Umbilical cord (tissue), 2 donors: ENCODE results near the gene RAMACL. TPM values are rescaled to one million over a fixed set of nuclear protein-coding genes. Genes with fewer than 3 reads are reported as not detected.

ENCODE experiments used
- DNase-seq: peaks from one replicate; pipeline ENCODE4 v3.0.0-alpha.2; 2015; ENCODE audit warnings: low spot score
- total RNA-seq: library from RNA; depleted of rRNA; stranded (reverse); fragments of >200 nt; gene quantifications from one replicate; pipeline ENCODE4 v1.2.3, GENCODE V29; 2014; ENCODE audit warnings: low replicate concordance; ENCODE audit not compliant: insufficient read depth

RAMACL gene
- total RNA-seq, 1 donor from 2014 or later = 13.2 TPM

DNA sequence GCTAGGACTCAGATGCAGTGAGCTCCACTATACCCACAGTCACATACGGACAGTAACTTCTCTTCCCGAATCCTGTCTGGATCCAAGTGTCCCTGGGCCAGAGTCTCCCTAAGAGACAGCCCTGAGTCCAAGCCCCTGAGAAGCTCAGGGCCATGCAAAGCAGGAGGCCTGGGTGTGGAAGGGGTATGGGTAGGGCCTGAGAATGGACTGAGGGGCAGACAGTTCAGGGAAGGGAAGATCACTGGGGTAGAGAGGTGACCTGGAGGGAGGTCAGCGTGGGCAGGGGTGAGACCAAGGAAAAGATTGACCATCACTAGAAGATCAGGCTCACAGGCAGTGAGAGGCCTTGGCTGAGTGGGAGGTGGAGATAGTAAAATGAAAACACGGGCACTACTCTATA lies 31.8 kb upstream of the RAMACL start:
- no peak for DNase-seq

DNA sequence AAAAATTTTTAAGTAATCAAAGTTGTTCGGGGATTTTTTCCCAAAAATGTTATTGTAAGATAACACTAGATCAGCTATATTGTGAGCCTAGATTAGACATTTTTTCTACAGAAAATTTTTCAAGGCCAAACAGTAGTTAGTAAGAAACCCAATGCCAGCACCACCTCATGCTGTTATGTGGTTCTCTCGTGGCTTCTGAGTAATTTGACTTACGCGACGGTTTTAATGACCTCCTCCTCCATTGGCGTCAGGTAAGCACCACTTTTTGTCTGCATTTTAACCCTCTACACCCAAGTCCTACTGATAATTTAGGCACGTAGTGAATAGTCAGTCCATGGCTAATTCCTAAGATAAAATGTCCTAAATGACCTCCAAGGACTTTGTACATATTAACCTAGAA lies 30.9 kb upstream of the RAMACL start:
- no peak for DNase-seq

DNA sequence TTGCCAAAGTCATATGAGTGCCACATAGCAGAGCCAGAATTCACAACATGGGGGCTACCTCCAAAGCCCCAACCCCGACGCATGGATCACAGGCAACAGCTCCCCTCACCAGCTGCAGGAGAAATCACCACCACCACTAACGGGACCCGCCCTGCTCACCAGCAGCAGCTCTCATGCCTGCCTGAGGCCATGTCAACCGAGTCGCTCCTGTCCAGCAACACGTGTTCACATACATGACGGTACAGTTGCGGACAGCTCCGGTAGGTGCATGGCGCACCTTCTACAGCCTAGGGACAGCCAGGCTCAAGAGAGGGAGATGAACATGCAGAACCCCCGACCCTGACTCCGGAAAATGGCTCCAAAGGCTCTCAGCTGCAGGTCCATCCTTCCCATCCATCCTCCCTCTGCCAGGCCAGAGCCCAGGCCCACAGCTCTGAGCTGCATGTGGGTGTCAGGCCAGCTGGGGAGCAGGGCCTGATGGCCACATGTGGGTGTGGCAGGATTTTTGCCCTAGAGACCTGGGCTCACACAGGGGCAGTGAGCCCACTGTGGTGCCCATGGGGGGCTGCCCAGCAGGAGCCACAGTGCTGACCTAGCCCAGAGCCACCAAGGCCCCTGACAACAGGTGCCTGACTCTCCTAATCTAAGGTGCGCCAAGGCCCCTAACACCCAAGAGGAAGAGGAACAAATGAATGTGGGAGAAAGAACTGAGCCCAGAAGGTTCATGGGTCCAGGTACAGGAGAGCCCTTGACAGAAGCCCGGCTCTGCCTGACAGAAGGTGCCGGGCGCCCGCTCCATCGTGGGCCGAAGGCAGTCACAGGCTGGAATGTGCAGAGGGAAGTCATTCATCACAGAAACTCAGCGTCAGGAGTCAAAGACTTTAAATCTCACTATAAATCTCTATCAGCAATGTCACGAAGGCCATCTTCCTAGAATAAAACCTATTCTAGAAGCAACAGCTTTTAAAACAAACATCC lies 30.1 kb upstream of the RAMACL start:
- DNase-seq = no peak

- DNase-seq = no peak
Measured at GRCh38 chr6:166615059-166615770, 28.7 kb upstream of the RAMACL start.

DNA sequence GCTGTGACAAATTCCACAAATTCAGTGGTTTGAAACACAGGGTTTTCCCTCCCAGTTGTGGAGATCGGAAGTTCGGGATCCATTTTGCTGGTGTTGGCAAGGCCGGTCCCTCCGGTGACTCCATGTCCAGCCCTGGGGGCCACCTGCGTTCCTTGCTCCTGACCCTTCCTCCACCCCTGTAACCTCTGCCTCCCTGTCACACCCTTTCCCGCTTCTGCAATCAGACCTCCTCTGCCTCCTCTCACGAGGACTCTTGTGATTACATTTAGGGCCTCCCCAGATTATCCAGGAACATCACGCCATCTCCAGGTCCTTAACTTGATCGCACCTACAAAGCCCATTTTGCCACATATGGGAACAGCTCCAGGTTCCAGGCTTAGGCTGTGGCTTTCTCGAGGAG lies 28.1 kb upstream of the RAMACL start:
- DNase-seq = no peak

DNA sequence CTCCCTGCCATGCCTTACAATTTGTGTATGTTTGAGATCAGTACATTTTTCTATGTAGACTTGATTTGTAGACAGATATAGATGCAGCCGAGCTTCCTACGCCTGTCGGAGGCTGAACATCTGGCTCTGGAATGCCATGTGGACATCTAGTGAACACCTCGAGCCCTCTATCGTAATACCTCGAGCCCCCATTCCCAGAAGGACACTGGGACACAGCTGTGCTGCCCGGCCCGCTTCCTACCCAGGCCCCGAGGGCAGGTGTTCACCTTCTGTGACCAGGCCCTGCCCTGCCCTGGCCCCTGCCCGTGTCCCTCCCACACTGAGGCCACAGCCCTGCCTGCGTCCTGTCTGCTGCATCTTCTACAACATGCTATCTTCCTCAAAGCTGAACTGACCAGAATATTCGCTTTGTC lies 27.7 kb upstream of the RAMACL start:
- no peak for DNase-seq

DNA sequence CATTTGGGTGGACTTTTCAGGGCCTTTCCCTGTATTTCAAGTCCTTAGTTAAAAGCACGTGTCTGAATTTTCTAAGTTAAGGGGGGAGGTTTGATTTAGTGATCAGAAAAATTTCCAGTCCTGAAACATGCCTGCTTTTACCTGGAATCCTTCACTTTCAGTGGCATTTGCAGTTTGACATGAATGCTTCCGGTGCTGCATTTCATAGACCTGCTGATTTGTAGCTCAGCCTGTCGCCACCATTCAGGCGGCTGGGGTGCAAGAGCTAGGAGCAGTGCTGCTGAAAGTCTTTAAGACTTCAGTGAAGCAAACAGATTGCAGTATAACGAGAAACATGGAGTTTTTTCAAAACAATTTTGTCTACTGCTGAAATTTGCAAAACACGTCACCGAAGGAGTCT lies 26.5 kb upstream of the RAMACL start:
- DNase-seq = peak; percentile 50

- no peak for DNase-seq
Measured at GRCh38 chr6:166612471-166612881, 26.0 kb upstream of the RAMACL start.

DNA sequence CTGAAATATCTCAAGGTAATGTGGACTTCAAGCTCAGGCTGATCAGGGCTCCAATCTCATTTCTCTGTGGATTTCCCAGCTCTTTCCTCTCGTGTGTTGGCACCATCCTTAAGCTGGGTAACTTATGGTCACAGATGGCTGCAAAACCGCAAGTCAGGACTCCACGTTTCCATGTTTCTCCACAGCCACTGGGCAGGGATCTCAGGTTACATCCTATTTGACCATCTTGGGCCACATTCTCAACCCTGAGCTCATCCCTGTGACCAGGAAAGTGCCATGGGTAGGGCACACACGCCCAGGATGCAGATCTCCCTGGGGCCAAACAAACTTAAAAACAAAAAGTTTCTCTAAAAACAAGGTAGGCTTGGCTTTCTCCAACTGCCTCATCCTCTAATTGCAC lies 25.2 kb upstream of the RAMACL start:
- DNase-seq = no peak

DNA sequence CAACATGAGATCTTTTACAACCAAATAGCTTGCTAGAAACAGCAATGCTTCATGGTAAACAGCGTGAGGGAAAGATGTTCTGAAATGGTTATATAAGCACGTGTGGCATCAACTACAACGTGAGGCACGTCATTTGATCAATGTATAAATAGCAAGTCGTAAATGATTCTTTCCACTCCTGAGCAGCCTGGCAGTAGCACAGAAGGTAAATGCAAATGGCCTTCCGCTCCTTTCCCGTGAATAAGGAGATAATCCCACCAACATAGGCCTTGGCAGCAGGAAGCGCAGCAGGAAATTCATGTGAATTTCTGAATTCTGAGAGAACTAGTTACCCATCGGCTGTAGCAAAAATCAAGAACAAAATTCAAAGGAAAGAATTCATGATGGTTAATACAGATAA lies 23.6 kb upstream of the RAMACL start:
- DNase-seq = no peak

DNA sequence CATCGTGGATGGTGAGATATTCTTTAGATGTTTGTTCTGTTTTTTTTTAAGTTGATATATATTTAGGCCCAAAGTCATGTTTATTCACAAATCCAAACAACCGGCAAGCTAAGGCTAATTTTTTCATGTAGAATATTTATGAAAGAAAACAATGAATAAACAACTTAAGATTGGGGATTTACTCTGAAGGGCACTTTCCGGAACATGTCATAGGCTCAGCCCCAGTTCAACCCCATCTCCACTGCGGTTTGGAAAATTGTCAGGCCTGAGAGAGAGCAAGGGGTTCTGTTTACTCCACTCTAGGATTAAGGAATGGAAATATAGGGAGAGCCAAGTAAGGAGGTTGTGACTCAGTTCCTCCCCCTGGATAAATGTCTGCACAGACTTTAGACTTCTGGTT lies 22.3 kb upstream of the RAMACL start:
- DNase-seq = no peak

DNA sequence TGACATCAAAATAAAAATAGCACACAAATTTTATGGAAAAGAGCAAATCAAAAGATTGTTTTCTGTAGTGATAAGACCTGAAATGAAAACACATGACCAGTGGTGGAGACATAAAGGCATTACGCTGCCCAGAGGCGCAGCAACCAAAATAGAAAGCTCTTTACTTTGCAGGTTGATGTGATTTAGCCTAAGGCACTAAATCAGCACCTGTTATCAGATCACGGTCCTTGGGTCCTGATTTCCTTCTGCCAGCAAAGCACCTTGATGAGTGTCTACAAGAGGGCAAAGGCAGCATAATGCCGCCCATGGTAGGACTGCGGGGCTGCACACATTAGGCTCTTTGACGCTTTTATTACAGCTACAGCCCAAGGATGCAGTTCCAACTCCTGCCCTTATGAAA lies 19.3 kb upstream of the RAMACL start:
- no peak for DNase-seq

DNA sequence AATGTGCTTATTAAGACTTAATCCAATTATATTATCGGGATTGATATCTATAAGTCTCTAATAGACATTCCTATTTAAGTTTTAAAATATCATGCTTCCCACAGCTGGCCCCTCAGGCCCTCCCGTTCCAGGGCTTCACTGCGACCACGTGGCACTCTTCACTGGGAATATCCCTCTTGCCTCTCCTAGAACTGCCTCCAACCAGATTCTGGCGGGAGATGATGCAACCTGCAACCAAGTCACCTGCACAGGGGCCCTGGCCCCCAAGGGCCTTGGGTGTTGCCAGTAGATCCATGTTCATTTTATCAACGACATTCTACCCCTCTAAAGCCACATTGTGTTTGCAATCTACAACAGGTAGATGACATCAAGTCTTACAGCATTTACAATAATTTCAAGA lies 18.4 kb upstream of the RAMACL start:
- no peak for DNase-seq

DNA sequence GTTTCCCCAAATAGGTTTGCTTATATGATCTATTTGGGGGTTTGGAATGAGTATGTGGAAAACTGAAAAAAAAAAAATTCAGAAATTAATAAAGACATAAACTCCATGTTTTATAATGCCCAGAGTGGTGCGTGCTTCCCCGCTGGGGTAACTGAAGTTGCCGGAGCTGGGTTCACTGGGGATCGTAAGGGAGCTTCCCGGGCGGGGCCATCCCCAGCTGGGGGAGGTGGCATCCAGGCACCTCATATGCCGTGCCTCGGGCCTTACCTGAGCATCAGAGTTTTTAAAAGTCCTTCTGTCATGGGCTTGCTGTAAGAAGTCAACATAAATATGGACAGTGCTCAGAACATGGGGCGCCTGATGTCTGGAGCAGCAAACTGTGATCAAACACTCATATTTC lies 17.9 kb upstream of the RAMACL start:
- DNase-seq = no peak

- no peak for DNase-seq
Measured at GRCh38 chr6:166603043-166603690, 16.7 kb upstream of the RAMACL start.

GRCh38 chr6:166601956-166602355 lies 15.5 kb upstream of the RAMACL start:
- no peak for DNase-seq

- DNase-seq = no peak
Measured at GRCh38 chr6:166600931-166601330, 14.5 kb upstream of the RAMACL start.

DNA sequence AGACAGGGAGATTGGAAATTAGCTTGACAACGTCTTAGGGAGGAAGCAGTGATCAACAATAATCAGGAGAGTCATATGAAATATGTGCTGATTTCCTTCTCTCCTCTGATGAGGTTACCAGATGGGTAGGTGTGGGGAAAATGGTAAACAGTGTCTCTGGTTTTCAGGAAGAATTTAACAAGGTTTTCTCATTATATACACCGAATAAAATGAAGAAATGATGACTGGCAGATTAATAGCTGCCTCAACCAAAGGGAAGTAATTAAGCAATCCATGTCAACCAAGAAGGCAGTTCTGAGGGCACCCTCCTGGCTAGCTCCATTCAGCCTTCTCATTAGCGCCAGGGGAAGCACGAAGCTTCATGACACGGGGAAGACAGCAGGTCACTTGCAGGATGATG lies 12.7 kb upstream of the RAMACL start:
- DNase-seq = no peak

GRCh38 chr6:166598441-166599138 lies 12.1 kb upstream of the RAMACL start:
- peak; percentile 71 for DNase-seq

GRCh38 chr6:166597711-166598440 lies 11.4 kb upstream of the RAMACL start:
- DNase-seq = no peak
